Middle frontal gyrus (tissue), 1 donor: Measurements from ENCODE around the gene TLX3.
"Not testable (repeated sequence)": the region's sequence is repeated elsewhere in the genome, so short reads cannot be mapped to it uniquely, and the experiment has no call there.

Experiments used
- DNase-seq: peaks from one replicate; pipeline ENCODE4 v3.0.0-alpha.2; 2015; ENCODE audit warnings: low spot score; ENCODE audit errors: extremely low spot score

TLX3 gene

GRCh38 chr5:171322527-171322926, 13.5 kb downstream of the TLX3 start:
- DNase-seq, result no peak

- DNase-seq, result no peak
Observed at GRCh38 chr5:171323007-171323406, 14.0 kb downstream of the TLX3 start.

GRCh38 chr5:171323806-171324632, 15.0 kb downstream of the TLX3 start:
- DNase-seq, result no peak

- no peak for DNase-seq
Observed at GRCh38 chr5:171330021-171330420, 21.0 kb downstream of the TLX3 start.

GRCh38 chr5:171335616-171336015, 26.6 kb downstream of the TLX3 start:
- no peak for DNase-seq

- DNase-seq, result peak; percentile 14
Observed at GRCh38 chr5:171336521-171337209, 27.6 kb downstream of the TLX3 start.

GRCh38 chr5:171337210-171337569, 28.1 kb downstream of the TLX3 start:
- DNase-seq, result no peak

- no peak for DNase-seq
Observed at GRCh38 chr5:171340042-171340441, 31.0 kb downstream of the TLX3 start.

- DNase-seq, result no peak
Observed at GRCh38 chr5:171340491-171340890, 31.4 kb downstream of the TLX3 start.

- DNase-seq, result no peak
Observed at GRCh38 chr5:171342362-171343111, 33.5 kb downstream of the TLX3 start.

- DNase-seq, result no peak
Observed at GRCh38 chr5:171344936-171345608, 36.0 kb downstream of the TLX3 start.

- DNase-seq, result no peak
Observed at GRCh38 chr5:171351536-171352073, 42.6 kb downstream of the TLX3 start.

GRCh38 chr5:171355302-171355724, 46.3 kb downstream of the TLX3 start:
- no peak for DNase-seq

GRCh38 chr5:171357843-171358242, 48.8 kb downstream of the TLX3 start:
- no peak for DNase-seq

- DNase-seq, result not testable (repeated sequence)
Observed at GRCh38 chr5:171361151-171361550, 52.1 kb downstream of the TLX3 start.
